ENCODE measurements around the gene CCNB2. TPM values are rescaled to one million over a fixed set of nuclear protein-coding genes. Genes with fewer than 3 reads are reported as not detected.

CCNB2 gene
- total and polyA plus RNA-seq, 7 donors, result 0.12 to 0.25 (median 0.17) TPM; not detected in 2

DNA sequence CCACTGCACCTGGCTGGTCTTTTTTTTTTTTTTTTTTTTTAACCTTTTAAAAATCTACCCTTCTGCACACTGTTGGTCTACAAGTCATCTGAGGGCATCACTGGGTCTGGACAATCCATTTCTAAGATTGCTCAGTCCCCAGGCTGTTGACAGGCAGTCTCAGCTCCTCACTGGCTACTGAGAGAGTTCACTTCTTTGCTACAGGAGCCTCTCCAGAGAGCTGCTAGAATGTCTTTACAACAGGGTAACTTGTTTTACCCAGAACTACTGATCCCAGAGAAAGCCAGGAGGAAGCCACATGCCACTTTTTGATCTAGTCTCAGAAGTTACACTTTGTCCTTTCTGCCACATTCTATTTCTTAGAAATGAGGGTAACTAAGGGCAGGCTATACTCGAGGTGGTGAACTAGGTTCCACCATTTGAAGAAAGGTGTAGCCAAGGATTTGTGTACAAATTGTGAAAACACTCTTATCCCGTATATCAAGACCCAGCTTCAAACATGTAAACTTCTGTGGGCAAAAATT lies 5.7 kb upstream of the CCNB2 start:
- Histone ChIP-seq H3K4me1 (no peaks in the 10 kb centered on the region), H3K9me3 (no peaks in the 10 kb centered on the region), H3K27ac (no peak overlapping the region), H3K4me3 (no peak overlapping the region), H3K36me3 (ENCODE audit: insufficient read depth in 1 of 2, low read depth in 1 of 2) (peaks cover 2 to 53% of the 10 kb centered on the region in 2 donors), H3K27me3 (ENCODE audit: insufficient read depth in 3 of 3, low read length in 2 of 3) (no peaks in the 10 kb centered on the region)
- ATAC-seq (no peak), DNase-seq (no peak)
- TF ChIP-seq, protein P1, sequence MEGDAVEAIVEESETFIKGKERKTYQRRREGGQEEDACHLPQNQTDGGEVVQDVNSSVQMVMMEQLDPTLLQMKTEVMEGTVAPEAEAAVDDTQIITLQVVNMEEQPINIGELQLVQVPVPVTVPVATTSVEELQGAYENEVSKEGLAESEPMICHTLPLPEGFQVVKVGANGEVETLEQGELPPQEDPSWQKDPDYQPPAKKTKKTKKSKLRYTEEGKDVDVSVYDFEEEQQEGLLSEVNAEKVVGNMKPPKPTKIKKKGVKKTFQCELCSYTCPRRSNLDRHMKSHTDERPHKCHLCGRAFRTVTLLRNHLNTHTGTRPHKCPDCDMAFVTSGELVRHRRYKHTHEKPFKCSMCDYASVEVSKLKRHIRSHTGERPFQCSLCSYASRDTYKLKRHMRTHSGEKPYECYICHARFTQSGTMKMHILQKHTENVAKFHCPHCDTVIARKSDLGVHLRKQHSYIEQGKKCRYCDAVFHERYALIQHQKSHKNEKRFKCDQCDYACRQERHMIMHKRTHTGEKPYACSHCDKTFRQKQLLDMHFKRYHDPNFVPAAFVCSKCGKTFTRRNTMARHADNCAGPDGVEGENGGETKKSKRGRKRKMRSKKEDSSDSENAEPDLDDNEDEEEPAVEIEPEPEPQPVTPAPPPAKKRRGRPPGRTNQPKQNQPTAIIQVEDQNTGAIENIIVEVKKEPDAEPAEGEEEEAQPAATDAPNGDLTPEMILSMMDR (IDR thresholded peaks at IDR 0.05), result no peak
- 66 to 82% (median 78%) methylated on average over 2 of the region's 2 CpGs for WGBS, 3 donors
- intact Hi-C loops (cut with DNase I), result loop anchor here in 1 of 2 donors (10.0 kb wide), 1 partner anchor 214 kb away; no protein-coding TSS in a partner anchor

DNA sequence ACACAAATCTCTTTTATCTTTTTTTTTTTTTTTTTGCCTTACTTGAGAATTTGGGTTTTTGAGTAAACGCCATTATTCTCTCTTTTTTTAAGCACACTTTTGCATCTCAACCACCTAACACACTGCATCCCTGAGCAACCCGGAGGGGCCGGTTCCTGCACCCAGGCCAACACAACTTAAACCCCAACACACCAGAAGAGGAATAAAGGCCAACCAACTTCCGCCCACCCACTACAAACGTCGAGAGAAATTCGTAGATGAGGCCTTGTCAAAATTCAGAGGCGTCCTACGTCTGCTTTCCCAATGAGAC lies 389 bp upstream of the CCNB2 start:
- DNase-seq (no peak), ATAC-seq (peak; percentile 19 to 50 (median 34))
- peak overlapping the region; percentile 69 for H3K4me3 ChIP-seq
- H3K27ac ChIP-seq, result peak overlapping the region; percentile 48
- WGBS, 3 donors, result 2% methylated on average over 9 of the region's 9 CpGs
- peaks cover 0 to 8% of the 10 kb centered on the region in 2 donors for H3K36me3 ChIP-seq (ENCODE audit: insufficient read depth in 1 of 2, low read depth in 1 of 2)
- intact Hi-C loops (cut with DNase I), result no loop called here
- TF ChIP-seq, protein P1 (IDR thresholded peaks at IDR 0.05), result no peak
- H3K27me3 ChIP-seq (ENCODE audit: insufficient read depth in 3 of 3, low read length in 2 of 3), result no peaks in the 10 kb centered on the region
- H3K9me3 ChIP-seq, result no peaks in the 10 kb centered on the region
- H3K4me1 ChIP-seq, result no peaks in the 10 kb centered on the region

DNA sequence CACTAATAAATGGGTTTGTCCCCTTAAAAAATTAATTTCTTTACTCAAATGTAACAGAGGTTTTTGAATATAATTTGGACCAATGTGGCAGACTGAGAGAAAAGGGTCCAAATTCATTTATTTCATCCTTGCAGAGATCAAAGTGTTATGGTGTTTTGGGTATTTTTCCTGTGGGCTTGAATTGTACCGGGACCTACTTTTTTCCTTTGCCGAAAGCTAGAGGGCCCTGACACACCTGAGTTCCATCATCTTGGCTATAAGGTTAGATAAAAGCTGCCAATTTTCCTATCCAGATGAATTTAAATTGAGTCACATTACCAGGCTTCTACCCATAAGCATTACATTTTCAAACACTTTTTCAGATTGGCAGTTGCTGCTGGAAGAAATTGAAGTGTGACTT lies 908 bp downstream of the CCNB2 start:
- H3K4me3 ChIP-seq, result peak overlapping the region; percentile 69

DNA sequence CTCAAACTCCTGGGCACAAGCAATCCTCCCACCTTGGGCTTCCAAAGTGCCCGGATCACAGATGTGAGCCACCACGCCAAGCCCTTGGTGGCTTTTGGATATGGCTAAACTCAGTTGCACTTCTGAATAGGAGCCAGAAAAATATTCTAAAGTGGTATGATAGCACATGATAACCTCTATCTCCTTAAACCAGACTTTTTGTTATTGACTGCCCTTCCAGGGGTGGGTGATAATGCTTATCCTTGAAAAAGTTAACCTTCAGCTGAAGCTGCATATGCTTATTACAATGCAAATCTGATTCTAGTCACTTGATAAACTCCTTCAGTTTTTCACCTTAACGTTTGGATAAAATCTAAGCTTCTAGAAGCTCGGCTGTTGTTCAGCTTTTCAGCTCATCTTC lies 6.3 kb downstream of the CCNB2 start:
- Histone ChIP-seq H3K27ac (no peak overlapping the region), H3K9me3 (no peaks in the 10 kb centered on the region), H3K4me3 (no peak overlapping the region), H3K27me3 (ENCODE audit: insufficient read depth in 3 of 3, low read length in 2 of 3) (no peaks in the 10 kb centered on the region), H3K36me3 (ENCODE audit: insufficient read depth in 1 of 2, low read depth in 1 of 2) (no peaks in the 10 kb centered on the region), H3K4me1 (peaks cover under 1% of the 10 kb centered on the region)
- DNase-seq (no peak), ATAC-seq (no peak)
- intact Hi-C loops (cut with DNase I), result no loop called here
- TF ChIP-seq, protein P1 (IDR thresholded peaks at IDR 0.05), result no peak
- WGBS, 3 donors, result 87 to 90% (median 90%) methylated on average over 4 of the region's 4 CpGs

More for the DNA sequence above, 908 bp downstream of the CCNB2 start:
- H3K36me3 ChIP-seq (ENCODE audit: insufficient read depth in 1 of 2, low read depth in 1 of 2), result no peaks in the 10 kb centered on the region
- no peak overlapping the region for H3K27ac ChIP-seq
- no peaks in the 10 kb centered on the region for H3K4me1 ChIP-seq
- TF ChIP-seq, protein P1 (IDR thresholded peaks at IDR 0.05), result no peak
- ATAC-seq (no peak), DNase-seq (no peak)
- intact Hi-C loops (cut with DNase I), result no loop called here
- H3K27me3 ChIP-seq (ENCODE audit: insufficient read depth in 3 of 3, low read length in 2 of 3), result no peaks in the 10 kb centered on the region
- no peaks in the 10 kb centered on the region for H3K9me3 ChIP-seq
- 35 to 44% (median 37%) methylated on average over 2 of the region's 2 CpGs for WGBS, 3 donors

DNA sequence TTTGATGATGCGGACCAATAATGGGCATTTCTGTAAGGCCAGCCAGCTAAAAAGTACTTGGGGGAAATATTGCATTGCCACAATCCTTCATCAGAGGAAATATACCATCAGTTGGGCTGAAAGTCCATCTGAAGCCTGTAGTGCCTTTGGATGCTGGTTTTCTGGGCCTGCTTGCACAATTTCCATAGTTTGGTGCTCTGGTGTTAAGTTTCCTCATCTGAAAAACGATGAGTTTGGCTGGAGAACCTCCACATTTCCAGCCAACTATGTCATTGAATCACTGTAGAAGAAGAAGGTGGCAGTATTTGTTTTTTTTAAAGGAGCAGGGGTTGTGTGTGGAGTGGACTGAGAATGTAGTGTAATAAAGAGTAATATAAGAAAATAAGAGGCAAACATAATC lies 10.1 kb downstream of the CCNB2 start:
- TF ChIP-seq, protein P1 (IDR thresholded peaks at IDR 0.05), result no peak
- H3K27me3 ChIP-seq (ENCODE audit: insufficient read depth in 3 of 3, low read length in 2 of 3), result no peaks in the 10 kb centered on the region
- WGBS, 3 donors, result 60 to 69% (median 62%) methylated on average over 2 of the region's 2 CpGs
- no peak for ATAC-seq
- peaks cover 4% of the 10 kb centered on the region for H3K4me1 ChIP-seq
- DNase-seq, result no peak
- intact Hi-C loops (cut with DNase I), result no loop called here
- H3K36me3 ChIP-seq (ENCODE audit: insufficient read depth in 1 of 2, low read depth in 1 of 2), result no peaks in the 10 kb centered on the region
- no peak overlapping the region for H3K27ac ChIP-seq
- no peak overlapping the region for H3K4me3 ChIP-seq
- H3K9me3 ChIP-seq, result no peaks in the 10 kb centered on the region
